Measurements from ENCODE around the gene HOOK2. TPM values are rescaled to one million over a fixed set of nuclear protein-coding genes. Genes with fewer than 3 reads are reported as not detected.

Gene HOOK2
- total RNA-seq, 1 donor from 2014 or later = 26.8 TPM

DNA sequence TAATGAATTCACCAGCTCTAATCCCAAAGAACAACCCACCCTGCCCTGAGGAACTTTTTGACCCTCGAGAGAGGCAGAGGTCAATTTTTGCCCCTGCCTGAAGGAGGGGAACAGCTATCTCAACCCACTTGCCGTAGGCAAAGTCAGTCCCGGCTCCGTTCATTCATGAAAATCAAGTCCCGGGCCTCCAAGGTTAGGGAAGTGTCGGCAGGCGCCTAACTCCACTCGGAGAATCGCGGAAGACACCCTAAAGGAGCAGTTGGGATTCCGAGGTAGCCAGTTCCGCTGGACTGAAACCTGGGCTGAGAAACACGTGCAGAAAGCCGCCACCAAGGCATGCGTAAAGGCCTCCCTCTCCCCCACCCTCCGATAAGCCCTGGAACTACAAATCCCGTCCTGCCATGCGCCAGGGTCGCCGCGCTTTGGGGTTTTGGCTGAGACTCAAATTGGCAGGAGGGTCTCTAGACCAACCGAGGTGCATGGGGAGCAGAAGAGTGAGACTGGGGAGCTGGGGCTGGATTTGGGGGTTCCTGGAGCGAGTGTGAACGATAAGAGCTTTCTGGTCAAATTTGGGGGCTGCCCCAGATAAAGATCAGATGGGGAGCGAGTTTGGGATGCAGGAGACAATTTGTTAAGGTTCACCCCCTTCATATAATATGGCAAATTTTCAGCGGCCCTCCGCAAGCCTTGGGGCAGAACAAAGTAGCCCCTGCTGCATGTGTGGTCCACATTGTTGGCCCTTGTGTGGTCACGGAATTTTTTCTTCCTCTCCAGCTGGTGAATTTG, 51.5 kb downstream of the HOOK2 start, which contains the start of gene TNPO2:
Gene TNPO2 (minus strand): TSS at position 292 of the 786 bp plus-strand sequence. CDS start 2,955 bp downstream, outside the sequence.
- H3K9me3 Mint-ChIP-seq (ENCODE audit: unreplicated experiment) = no peaks in the 10 kb centered on the region
- no peak for DNase-seq (ENCODE audit: extremely low spot score, unreplicated experiment)
- H3K4me3 Mint-ChIP-seq (ENCODE audit: unreplicated experiment) = peak within 1 kb of the TSS; percentile 91
- H3K36me3 Mint-ChIP-seq (ENCODE audit: unreplicated experiment) = peaks cover 5% of the 10 kb centered on the region
- TF ChIP-seq, protein P1, sequence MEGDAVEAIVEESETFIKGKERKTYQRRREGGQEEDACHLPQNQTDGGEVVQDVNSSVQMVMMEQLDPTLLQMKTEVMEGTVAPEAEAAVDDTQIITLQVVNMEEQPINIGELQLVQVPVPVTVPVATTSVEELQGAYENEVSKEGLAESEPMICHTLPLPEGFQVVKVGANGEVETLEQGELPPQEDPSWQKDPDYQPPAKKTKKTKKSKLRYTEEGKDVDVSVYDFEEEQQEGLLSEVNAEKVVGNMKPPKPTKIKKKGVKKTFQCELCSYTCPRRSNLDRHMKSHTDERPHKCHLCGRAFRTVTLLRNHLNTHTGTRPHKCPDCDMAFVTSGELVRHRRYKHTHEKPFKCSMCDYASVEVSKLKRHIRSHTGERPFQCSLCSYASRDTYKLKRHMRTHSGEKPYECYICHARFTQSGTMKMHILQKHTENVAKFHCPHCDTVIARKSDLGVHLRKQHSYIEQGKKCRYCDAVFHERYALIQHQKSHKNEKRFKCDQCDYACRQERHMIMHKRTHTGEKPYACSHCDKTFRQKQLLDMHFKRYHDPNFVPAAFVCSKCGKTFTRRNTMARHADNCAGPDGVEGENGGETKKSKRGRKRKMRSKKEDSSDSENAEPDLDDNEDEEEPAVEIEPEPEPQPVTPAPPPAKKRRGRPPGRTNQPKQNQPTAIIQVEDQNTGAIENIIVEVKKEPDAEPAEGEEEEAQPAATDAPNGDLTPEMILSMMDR (IDR thresholded peaks at IDR 0.05) = no peak
- H3K27me3 Mint-ChIP-seq (ENCODE audit: unreplicated experiment) = no peaks in the 10 kb centered on the region
- peaks cover 31% of the 10 kb centered on the region for H3K4me1 Mint-ChIP-seq (ENCODE audit: unreplicated experiment)
- peak within 1 kb of the TSS; percentile 96 for H3K27ac Mint-ChIP-seq (ENCODE audit: unreplicated experiment)

DNA sequence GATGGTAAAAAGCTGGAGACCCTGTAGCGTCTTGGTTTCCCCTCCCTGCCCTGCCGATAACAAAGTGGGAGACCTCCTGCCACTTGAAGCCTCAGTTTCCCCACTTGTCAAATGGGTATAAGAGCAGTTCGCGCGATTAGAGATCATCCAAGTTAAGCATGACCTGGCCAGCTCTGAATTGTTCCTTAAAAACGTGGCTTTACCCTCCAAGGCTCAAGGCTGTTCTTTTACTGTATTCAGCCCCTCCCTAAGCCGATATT, 52.0 kb downstream of the HOOK2 start:
- H3K27me3 Mint-ChIP-seq (ENCODE audit: unreplicated experiment) = no peaks in the 10 kb centered on the region
- H3K9me3 Mint-ChIP-seq (ENCODE audit: unreplicated experiment) = no peaks in the 10 kb centered on the region
- peaks cover 32% of the 10 kb centered on the region for H3K4me1 Mint-ChIP-seq (ENCODE audit: unreplicated experiment)
- no peak for DNase-seq (ENCODE audit: extremely low spot score, unreplicated experiment)
- peak overlapping the region; percentile 91 for H3K4me3 Mint-ChIP-seq (ENCODE audit: unreplicated experiment)
- H3K27ac Mint-ChIP-seq (ENCODE audit: unreplicated experiment) = peak overlapping the region; percentile 96
- peaks cover 10% of the 10 kb centered on the region for H3K36me3 Mint-ChIP-seq (ENCODE audit: unreplicated experiment)
- TF ChIP-seq, protein P1 (IDR thresholded peaks at IDR 0.05) = no peak

DNA sequence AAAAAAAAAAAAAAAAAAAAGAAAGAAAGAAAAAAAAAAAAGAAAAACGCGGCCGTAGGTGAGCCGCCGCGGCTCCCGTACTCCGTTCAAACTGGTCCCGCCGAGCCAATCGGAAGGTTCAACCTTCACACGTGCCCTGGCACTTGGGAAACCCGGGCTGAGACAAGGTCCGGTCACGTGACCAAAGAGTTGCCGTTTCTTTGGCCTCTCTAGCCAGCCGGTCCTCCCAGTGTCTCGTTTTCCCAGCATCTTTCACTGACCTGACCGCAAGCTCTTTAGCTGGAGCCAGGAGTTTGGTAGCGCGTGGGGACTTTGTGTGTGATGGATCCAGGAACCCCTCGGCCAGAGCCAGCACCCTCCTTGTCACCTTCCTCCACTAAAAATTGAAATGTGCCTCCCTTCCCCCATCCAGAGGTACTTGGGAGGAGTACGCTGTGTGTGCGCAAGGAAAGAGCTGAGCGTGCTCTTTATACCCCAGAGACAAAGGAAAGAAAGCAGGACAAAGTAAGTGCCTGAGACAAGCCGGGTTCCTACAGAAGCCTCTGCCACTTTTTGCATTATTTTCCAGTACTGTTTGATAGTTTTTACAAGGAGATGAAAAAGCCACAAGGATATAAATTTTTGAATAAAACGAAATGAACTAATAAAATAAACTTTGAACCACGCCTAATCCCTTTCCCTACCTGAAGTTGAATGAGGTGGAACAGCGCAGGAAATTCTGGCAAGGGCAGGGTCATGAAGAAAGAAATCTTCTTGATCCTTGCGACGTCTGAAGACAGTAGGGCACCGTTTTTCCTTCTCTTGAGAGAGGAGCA, 52.6 kb downstream of the HOOK2 start:
- no peaks in the 10 kb centered on the region for H3K9me3 Mint-ChIP-seq (ENCODE audit: unreplicated experiment)
- peaks cover 32% of the 10 kb centered on the region for H3K4me1 Mint-ChIP-seq (ENCODE audit: unreplicated experiment)
- no peaks in the 10 kb centered on the region for H3K27me3 Mint-ChIP-seq (ENCODE audit: unreplicated experiment)
- TF ChIP-seq, protein P1 (IDR thresholded peaks at IDR 0.05) = no peak
- peak; percentile 97 for DNase-seq (ENCODE audit: extremely low spot score, unreplicated experiment)
- H3K36me3 Mint-ChIP-seq (ENCODE audit: unreplicated experiment) = peaks cover 8% of the 10 kb centered on the region
- H3K27ac Mint-ChIP-seq (ENCODE audit: unreplicated experiment) = peak overlapping the region; percentile 96
- peak overlapping the region; percentile 91 for H3K4me3 Mint-ChIP-seq (ENCODE audit: unreplicated experiment)

DNA sequence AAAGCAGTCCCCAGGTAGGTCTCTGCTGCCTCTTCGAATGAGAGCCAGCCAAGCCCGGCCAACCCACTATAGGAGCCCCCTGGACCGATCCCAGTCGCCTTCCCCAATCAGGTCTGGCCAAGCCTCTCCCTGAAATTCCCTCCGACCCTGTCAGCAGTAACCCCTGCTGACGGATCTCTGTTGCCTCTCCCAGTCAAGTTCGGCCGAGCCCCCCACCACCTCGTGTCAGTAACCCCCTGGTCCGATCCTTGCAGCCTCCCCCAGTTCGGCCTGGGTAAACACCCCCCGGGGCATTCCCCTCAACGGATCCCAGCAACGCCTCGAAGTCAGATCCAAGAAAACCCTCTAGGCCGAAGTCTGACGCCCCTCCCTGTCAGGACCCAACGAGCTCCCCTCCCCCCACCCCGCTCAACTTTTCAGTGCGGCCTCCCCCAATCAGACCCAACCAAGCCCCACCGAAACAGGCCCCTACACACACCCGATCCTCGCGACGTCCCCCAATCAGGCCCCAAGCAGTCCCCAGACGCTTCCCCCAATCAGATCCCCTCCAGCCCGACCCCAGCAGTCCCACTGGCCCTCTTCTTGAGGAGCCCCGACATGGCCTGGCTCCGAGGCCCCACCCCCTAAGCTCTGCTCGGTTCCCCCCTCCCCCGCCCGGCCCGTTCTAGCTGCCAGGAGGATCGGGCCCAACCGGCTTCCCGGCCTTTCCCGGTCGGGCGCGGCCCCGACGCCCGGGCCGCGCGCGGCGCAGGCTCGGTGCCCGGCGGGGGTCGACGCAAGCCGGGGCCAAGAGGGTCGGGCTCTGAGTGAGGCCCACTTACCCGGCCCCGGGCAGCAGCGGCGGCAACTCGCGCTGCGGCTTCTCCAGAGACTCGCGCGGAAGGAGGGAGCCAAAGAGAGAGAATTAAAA, 53.4 kb downstream of the HOOK2 start:
- Mint-ChIP-seq H3K27ac (ENCODE audit: unreplicated experiment) (peak overlapping the region; percentile 98), H3K9me3 (ENCODE audit: unreplicated experiment) (no peaks in the 10 kb centered on the region), H3K27me3 (ENCODE audit: unreplicated experiment) (no peaks in the 10 kb centered on the region), H3K4me3 (ENCODE audit: unreplicated experiment) (peak overlapping the region; percentile 94), H3K36me3 (ENCODE audit: unreplicated experiment) (peaks cover 8% of the 10 kb centered on the region), H3K4me1 (ENCODE audit: unreplicated experiment) (peaks cover 32% of the 10 kb centered on the region)
- TF ChIP-seq, protein P1 (IDR thresholded peaks at IDR 0.05) = no peak
- DNase-seq (ENCODE audit: extremely low spot score, unreplicated experiment) = no peak
